GM12873 (cell line): ENCODE data around the gene TPP1.

Experiments used
- CTCF ChIP-seq: IDR thresholded peaks from 2 replicates; pipeline ENCODE4 v1.5.1; 2012; ENCODE audit warnings: low read depth, mild to moderate bottlenecking, moderate library complexity, low read length, control low read depth; ENCODE audit not compliant: insufficient read depth; ENCODE audit errors: missing control alignments

The TPP1 gene

DNA sequence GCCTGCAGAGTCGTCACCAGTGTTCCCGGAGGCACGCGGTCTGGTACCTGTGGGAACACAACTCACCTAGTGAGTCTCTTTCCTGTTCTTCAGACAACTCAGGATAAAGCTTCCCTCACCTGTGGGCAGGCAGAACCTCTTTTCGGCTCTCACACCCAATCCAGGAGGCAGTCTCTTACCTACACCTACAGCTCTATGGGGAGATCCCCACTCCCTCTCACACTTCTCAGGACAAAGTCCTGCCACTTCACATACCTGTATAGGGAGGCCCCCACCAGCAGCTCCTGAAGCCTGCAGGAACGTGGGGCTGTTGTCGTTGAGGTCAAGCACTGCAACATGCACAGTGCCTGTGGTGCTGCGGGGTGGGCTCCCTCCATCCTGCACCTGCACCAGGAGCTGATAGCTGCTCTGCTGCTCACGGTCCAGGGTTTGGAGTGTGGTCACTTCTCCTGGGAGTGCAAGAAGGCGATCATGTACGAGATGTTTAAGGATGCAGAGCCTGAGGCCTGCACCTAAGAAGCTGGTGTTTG, 12.2 kb upstream of the TPP1 start:
- TF ChIP-seq CTCF, result no peak

DNA sequence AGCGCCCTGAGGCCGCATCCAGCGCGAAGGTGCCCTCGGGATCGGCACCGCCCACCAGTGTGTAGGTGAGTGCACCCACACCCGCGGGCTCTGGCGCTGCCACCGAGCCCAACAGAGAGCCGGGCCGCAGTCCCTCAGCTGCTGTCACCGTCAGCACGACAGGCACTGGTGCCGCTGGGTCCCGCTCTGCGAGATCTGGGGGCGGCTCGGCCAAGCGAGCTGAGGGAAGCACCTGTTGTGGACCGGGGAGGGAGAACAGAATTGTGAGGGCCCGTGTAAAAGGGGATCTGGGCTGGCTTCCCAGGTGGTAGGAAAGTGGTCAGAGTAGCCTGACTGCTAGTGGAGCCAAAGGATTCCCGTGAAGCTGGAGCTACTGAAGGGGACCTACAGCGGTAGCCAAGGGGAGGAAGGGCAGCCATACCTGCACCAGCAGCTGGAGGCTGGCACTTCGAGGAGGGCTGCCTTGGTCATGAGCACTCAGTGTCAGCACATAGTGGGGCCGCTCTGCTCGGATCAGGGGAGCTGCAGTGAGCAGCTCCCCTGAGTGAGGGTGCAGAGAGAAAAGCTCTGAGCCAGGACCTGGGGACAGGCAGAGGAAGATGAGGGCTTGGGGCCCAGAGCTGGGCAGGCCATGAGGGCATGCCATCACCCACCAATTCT, 11.5 kb upstream of the TPP1 start:
- TF ChIP-seq CTCF, result no peak

- TF ChIP-seq CTCF, result no peak
Measured at GRCh38 chr11:6629892-6630631, 10.8 kb upstream of the TPP1 start.

DNA sequence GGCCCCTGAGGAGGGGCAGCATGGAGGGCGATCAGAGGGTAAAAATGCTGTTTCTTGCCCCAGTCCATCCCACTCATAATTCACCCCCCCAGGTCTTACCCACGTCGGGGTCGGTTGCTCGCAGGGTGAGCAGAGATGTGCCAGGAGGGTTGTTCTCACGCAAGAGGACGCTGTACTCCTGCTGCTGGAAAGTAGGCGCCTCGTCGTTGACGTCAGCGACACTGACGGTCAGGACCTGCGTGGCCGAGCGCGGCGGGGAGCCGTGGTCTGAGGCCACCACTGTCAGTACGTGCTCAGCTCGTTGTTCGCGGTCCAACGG, 10.3 kb upstream of the TPP1 start:
- no peak for TF ChIP-seq CTCF

DNA sequence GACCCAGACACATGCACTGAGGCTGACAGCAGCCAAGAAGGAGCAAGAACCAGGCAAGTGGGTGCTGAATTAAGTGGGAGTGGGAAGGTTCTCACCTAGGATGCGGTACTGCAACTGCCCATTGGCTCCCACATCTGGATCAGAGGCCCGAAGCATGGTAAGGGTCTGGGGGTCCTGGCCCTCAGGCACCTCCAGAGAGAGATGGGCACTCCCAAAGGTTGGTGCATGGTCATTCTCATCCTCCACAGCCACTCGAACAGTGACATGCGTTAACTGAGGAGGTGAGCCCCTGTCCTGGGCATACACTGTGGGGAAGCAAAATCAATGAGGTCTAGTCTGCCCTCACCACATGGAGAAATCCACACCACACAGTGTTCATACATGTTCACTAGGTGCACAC, 9.3 kb upstream of the TPP1 start:
- no peak for TF ChIP-seq CTCF

- TF ChIP-seq CTCF, result no peak
Measured at GRCh38 chr11:6627762-6628241, 8.6 kb upstream of the TPP1 start.

GRCh38 chr11:6626971-6627761, 7.9 kb upstream of the TPP1 start:
- TF ChIP-seq CTCF, result no peak
